HepG2 (cell line): Measurements from ENCODE around the gene KDM3A. TPM values are rescaled to one million over a fixed set of nuclear protein-coding genes. Genes with fewer than 3 reads are reported as not detected.

ENCODE experiments used
- ATAC-seq: fragments of 200-7000 bp; cut with Tn5 transposase; 3 replicates; pipeline ENCODE4 v1.9.1; 2020; ENCODE audit warnings: mild to moderate bottlenecking, moderate library complexity
- BruUV-seq: library from RNA; stranded (reverse); fragments of 400-500 nt; replicated peaks from 2 replicates; lab custom pipeline; 2021; lab: Mats Ljungman, UMichigan
- CTCF ChIA-PET: fragments of 300-600 bp; formaldehyde crosslinking; extraction: SDS; loops from one replicate; lab custom pipeline; 2021; ENCODE audit warnings: low total read pairs, inconsistent platforms, low intra/inter-chr PET ratio; lab: Yijun Ruan, JAX
- POLR2A ChIA-PET: fragments of 350-600 bp; sonication (Branson Sonifier 250); formaldehyde crosslinking; loops from one replicate; lab custom pipeline; 2020; ENCODE audit warnings: antibody characterized with exemption, inconsistent platforms; lab: Yijun Ruan, JAX
- DNase-seq: peaks from one replicate; pipeline ENCODE4 v3.0.0-alpha.2; 2015; ENCODE audit warnings: low spot score
- FAIRE-seq: peaks from 3 replicates; lab custom pipeline; 2011; peaks lifted over from hg19 to GRCh38; lab: Jason Lieb, UNC
- H2AFZ ChIP-seq: one replicate; pipeline ENCODE4 v1.6.1; 2011; ENCODE audit warnings: low read length, inconsistent platforms
- H3K27ac ChIP-seq: fragments of 300-600 bp; 3 replicates; pipeline ENCODE4 v1.8.0; 2011; ENCODE audit warnings: mixed run types, mild to moderate bottlenecking, mixed read lengths, low read length, inconsistent platforms; ENCODE audit not compliant: insufficient read depth; ENCODE audit errors: extremely low read length
- H3K27me3 ChIP-seq, 2 experiments: fragments of 200-600 bp in 1 of 2; 2 replicates in 1 of 2; 3 replicates in 1 of 2; pipeline versions ENCODE4 v1.6.0 to v1.8.0; 2011; ENCODE audit warnings: low read length in 2 of 2, mild to moderate bottlenecking in 2 of 2, moderate library complexity in 2 of 2, inconsistent platforms in 1 of 2; ENCODE audit not compliant: insufficient read depth in 2 of 2, control insufficient read depth in 1 of 2
- H3K36me3 ChIP-seq, 2 experiments: fragments of 200-600 bp in 1 of 2; replicated peaks in 1 of 2; 2 replicates in 1 of 2; 3 replicates in 1 of 2; pipeline versions ENCODE4 v1.5.1 to v1.8.0; 2011; ENCODE audit warnings: low read length in 2 of 2, inconsistent platforms in 1 of 2; ENCODE audit not compliant: insufficient read depth in 2 of 2, control insufficient read depth in 1 of 2
- H3K4me1 ChIP-seq: 2 replicates; pipeline ENCODE4 v1.5.1; 2012; ENCODE audit warnings: low read length, inconsistent platforms; ENCODE audit not compliant: insufficient read depth
- H3K4me2 ChIP-seq: 2 replicates; pipeline ENCODE4 v1.6.0; 2011; ENCODE audit warnings: low read depth, low read length, inconsistent platforms
- H3K4me3 ChIP-seq, 3 experiments: fragments of 200-600 bp in 1 of 3; sonication (generic), shearing (Covaris generic) in 1 of 3; replicated peaks in 1 of 3; 2 replicates each; pipeline ENCODE4 v1.5.1; 2011 to 2016; ENCODE audit warnings: low read length in 3 of 3, inconsistent platforms in 2 of 3, low read depth in 2 of 3, mild to moderate bottlenecking in 2 of 3, control low read depth in 1 of 3, mixed read lengths in 1 of 3; ENCODE audit not compliant: insufficient read depth in 1 of 3
- H3K79me2 ChIP-seq: one replicate; pipeline ENCODE4 v1.6.1; 2011; ENCODE audit warnings: low read length, inconsistent platforms; ENCODE audit not compliant: insufficient read depth
- H3K9ac ChIP-seq: 2 replicates; pipeline ENCODE4 v1.6.0; 2011; ENCODE audit warnings: mild to moderate bottlenecking, low read depth, low read length, inconsistent platforms; ENCODE audit not compliant: insufficient read depth
- H3K9me3 ChIP-seq: 2 replicates; pipeline ENCODE4 v1.5.1; 2012; ENCODE audit warnings: mild to moderate bottlenecking, low read length
- H4K20me1 ChIP-seq: 2 replicates; pipeline ENCODE4 v1.6.0; 2011; ENCODE audit warnings: inconsistent platforms, mild to moderate bottlenecking, low read length, moderate library complexity; ENCODE audit not compliant: insufficient read depth
- FOXJ3 ChIP-seq: sonication (generic); formaldehyde crosslinking; IDR thresholded peaks from 2 replicates; pipeline ENCODE4 v1.4.0; 2020; ENCODE audit warnings: missing genetic modification reagents, mild to moderate bottlenecking, borderline replicate concordance
- FOXO1 ChIP-seq: sonication (generic); formaldehyde crosslinking; IDR thresholded peaks from 2 replicates; pipeline ENCODE4 v1.4.0; 2020; ENCODE audit warnings: missing genetic modification reagents
- RBM22 ChIP-seq: fragments of 200-400 bp; formaldehyde crosslinking; optimal IDR thresholded peaks from 2 replicates; pipeline ENCODE3; 2017; ENCODE audit warnings: mild to moderate bottlenecking, low read length, moderate library complexity
- SMYD3 ChIP-seq: sonication (generic); formaldehyde crosslinking; IDR thresholded peaks from 2 replicates; pipeline ENCODE4 v1.8.1; 2023; ENCODE audit warnings: mild to moderate bottlenecking, missing genetic modification reagents
- TERF1 ChIP-seq: sonication (generic); formaldehyde crosslinking; IDR thresholded peaks from 2 replicates; pipeline ENCODE4 v1.8.0; 2022; ENCODE audit warnings: mild to moderate bottlenecking, missing genetic modification reagents, moderate library complexity
- ZBTB21 ChIP-seq: sonication (generic); formaldehyde crosslinking; IDR thresholded peaks from 2 replicates; pipeline ENCODE4 v1.4.0; 2020; ENCODE audit warnings: missing genetic modification reagents
- WGBS: methylation state at CpG from one replicate; pipeline ENCODE4 v1.1.6; 2017; ENCODE audit warnings: low lambda C conversion rate; 5-methylcytosine and 5-hydroxymethylcytosine counted together
- in situ Hi-C: cut with HindIII; loops from 2 replicates; pipeline ENCODE4 v1.10.0; 2017; ENCODE audit warnings: low pct_unique_long_range_greater_than_20kb; ENCODE audit not compliant: extremely low pct_ligation_motif_present
- intact Hi-C: fragments of 100-400 bp; cut with micrococcal nuclease; formaldehyde crosslinking; loops from one replicate; pipeline ENCODE4 v1.10.0; 2022; ENCODE audit not compliant: unreplicated experiment
- polyA plus RNA-seq, 8 experiments: library from polyadenylated mRNA; depleted of rRNA in 3 of 8; stranded (reverse) in 7 of 8; unstranded in 1 of 8; fragments of >200 nt; fragmentation: Illumina TruSeq in 4 of 8; extraction: Trizol in 4 of 8; gene quantifications; 2 replicates each; pipeline versions ENCODE4 v1.2.1 to v1.2.3, GENCODE V29; 2011 to 2016; ENCODE audit warnings: low read depth in 4 of 8, missing spikeins in 1 of 8, mixed read lengths in 1 of 8; ENCODE audit not compliant: insufficient read depth in 1 of 8
- total RNA-seq, 5 experiments: library from RNA; depleted of rRNA; stranded (reverse); fragments of >200 nt; fragmentation: Illumina TruSeq; extraction: Trizol; gene quantifications; 2 replicates each; pipeline ENCODE4 v1.2.3, GENCODE V29; 2016; ENCODE audit warnings: low read depth in 1 of 5

Gene KDM3A
- total and polyA plus RNA-seq, 2 of the 13 experiments (the other 11 are each of a cell fraction or from before 2014, with no cell fraction given), result 21.0 to 70.2 TPM

GRCh38 chr2:86498468-86499260 lies 57.5 kb downstream of the KDM3A start:
- H4K20me1 ChIP-seq, result no peaks in the 10 kb centered on the region
- no peaks in the 10 kb centered on the region for H3K27me3 ChIP-seq
- H3K4me2 ChIP-seq, result no peak overlapping the region
- WGBS, result 96% methylated on average over 3 of the region's 3 CpGs
- H3K79me2 ChIP-seq, result no peaks in the 10 kb centered on the region
- no peaks in the 10 kb centered on the region for H3K4me1 ChIP-seq
- intact Hi-C loops, result no loop called here
- H3K9me3 ChIP-seq, result peaks cover 23% of the 10 kb centered on the region
- no peak for DNase-seq
- no peak for TF ChIP-seq SMYD3 (CRISPR knock-in tag)
- peak; percentile 35 for TF ChIP-seq RBM22
- FAIRE-seq, result no peak
- no peak overlapping the region for H3K9ac ChIP-seq
- in situ Hi-C loops, result no loop called here
- H3K4me3 ChIP-seq, result no peak overlapping the region
- POLR2A ChIA-PET, result no interaction called here
- no peak for ATAC-seq
- no TSS peak for BruUV-seq
- H3K27ac ChIP-seq, result no peak overlapping the region
- H3K36me3 ChIP-seq, result peaks cover 10 to 57% of the 10 kb centered on the region in 2 experiments
- CTCF ChIA-PET, result no interaction called here
- no peak overlapping the region for H2AFZ ChIP-seq

- Histone ChIP-seq H3K4me1 (no peaks in the 10 kb centered on the region), H3K9me3 (peaks cover 23% of the 10 kb centered on the region), H3K4me3 (no peak overlapping the region), H3K4me2 (no peak overlapping the region), H3K79me2 (no peaks in the 10 kb centered on the region), H3K9ac (no peak overlapping the region), H4K20me1 (no peaks in the 10 kb centered on the region), H3K36me3 (peaks cover 10 to 51% of the 10 kb centered on the region in 2 experiments), H3K27me3 (no peaks in the 10 kb centered on the region), H3K27ac (no peak overlapping the region), H2AFZ (no peak overlapping the region)
- 96% methylated on average over 6 of the region's 6 CpGs for WGBS
- ATAC-seq, result no peak
- no peak for FAIRE-seq
- POLR2A ChIA-PET, result no interaction called here
- no peak for TF ChIP-seq TERF1 (CRISPR knock-in tag)
- TF ChIP-seq ZBTB21, result no peak
- no peak for TF ChIP-seq FOXJ3 (CRISPR knock-in tag)
- no peak for TF ChIP-seq FOXO1 (CRISPR knock-in tag)
- in situ Hi-C loops, result no loop called here
- intact Hi-C loops, result no loop called here
- DNase-seq, result no peak
- BruUV-seq, result no TSS peak
- CTCF ChIA-PET, result no interaction called here
These were observed 58.2 kb downstream of the KDM3A start for GRCh38 chr2:86499326-86499725.
